ENCODE data around the gene MKRN1.
"Not testable (repeated sequence)": the region's sequence is repeated elsewhere in the genome, so short reads cannot be mapped to it uniquely, and the experiment has no call there.

Gene MKRN1

DNA sequence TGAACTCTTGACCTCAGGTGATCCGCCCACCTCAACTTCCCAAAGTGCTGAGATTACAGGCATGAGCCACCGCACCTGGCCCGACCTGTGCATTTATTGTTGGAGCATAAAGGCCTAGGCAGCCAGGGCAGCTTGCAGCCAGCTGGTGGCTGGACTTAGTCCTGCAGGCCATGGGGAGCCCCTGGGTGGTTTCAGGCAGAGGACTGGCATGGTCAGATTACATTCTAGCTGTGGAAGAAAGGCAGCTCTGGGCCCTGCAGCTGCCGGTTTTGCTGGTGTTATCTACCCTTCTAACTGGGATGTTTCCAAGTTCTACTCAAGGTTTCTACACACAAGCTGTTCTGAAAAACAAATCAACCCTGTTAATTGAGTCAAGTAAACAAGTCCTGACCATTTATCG lies 22.7 kb upstream of the MKRN1 start:
- TF ChIP-seq GATA1 (IDR thresholded peaks at IDR 0.05; ENCODE audit: low read depth, low read length): no peak
- TF ChIP-seq POLR2A (IDR thresholded peaks at IDR 0.05; ENCODE audit: low read length): no peak
- peak; percentile 77 to 89 for DNase-seq

DNA sequence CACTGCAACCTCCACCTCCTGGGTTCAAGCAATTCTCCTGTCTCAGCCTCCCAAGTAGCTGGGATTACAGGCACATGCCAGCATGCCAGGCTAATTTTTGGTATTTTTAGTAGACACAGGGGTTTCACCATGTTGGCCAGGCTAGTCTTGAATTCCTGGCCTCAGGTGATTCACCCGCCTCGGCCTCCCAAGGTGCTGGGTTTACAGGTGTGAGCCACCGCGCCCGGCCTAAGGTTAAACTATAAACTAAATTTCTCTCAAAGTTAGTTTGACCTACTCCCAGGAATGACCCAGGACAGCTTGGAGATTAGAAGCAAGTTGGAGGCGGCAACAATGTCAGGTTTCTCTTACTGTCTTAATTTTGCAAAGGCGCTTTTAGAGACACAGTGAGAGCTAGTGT lies 18.5 kb upstream of the MKRN1 start:
- DNase-seq: not testable (repeated sequence)

DNA sequence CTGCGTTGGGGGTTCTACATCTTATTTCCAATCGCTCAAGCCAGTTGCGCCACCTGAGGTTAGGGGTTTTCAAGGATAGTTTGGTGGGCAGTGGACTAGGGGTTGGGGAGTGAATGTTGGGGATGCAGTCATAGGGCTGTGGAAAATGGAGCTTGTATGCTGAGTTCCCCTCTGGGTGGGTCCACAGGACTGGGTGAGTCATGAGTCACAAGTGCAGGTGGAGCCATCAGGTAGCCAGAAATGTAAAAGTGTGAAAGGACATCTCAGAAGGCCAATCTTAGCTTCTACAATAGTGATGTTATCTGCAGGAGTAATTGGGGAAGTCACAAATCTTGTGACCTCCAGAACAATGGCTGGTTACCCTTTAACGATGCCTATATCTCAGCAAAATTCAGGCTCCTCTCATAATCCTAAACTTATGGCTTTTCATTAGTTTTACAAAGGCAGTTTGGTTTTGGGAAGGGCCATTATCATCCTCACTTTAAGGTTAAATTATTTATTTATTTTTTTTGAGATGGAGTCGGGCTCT lies 18.0 kb upstream of the MKRN1 start:
- no peak for DNase-seq
- TF ChIP-seq POLR2A (IDR thresholded peaks at IDR 0.05; ENCODE audit: low read length) (no peak), GATA1 (IDR thresholded peaks at IDR 0.05; ENCODE audit: low read depth, low read length) (no peak)

DNA sequence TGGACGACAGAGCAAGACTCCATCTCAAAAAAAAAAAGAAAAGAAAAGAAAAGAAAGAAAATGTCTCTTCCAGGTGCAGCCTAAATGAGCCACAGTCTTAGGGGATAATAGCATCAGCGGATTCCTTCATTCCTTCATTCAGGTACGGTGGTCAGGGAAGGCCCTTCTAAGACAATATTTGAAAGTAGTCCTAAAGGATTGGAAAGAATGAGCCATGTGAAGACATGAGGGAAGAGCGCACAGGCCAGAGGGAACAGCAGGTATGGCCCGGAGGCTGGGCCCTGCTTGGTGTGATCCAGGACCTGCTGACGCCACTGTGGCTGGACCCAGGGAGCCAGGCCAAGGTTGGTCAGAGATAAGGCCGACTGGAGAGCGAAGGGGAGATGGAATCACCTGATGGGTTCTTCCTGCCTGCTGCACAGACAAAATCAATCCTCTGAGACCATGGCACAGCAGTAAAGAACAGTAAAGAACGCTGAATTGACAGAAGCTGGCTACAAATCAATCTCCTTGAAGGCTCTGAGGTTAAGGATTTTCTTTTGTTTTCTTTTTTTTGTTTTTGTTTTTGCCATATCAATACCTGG lies 16.3 kb upstream of the MKRN1 start:
- no peak for TF ChIP-seq GATA1 (IDR thresholded peaks at IDR 0.05; ENCODE audit: low read depth, low read length)
- no peak for TF ChIP-seq POLR2A (IDR thresholded peaks at IDR 0.05; ENCODE audit: low read length)

DNA sequence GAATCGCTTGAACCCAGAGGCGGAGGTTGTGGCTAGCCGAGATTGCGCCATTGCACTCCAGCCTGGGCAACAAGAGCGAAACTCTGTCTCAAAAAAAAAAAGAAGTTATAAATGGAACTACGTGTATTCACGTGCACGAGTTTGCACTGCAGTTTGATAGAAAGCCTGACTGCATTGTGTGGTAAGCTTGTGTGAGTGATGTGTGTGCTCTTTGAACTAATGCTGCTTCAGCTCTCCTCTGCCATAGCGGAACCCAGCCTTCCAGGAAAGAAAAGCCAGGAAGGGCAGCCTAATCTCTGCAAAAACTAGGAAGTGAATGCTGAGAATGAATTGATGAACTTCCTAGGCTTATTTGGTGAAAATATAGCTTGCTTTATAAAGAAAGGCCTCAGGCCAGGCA lies 15.6 kb upstream of the MKRN1 start:
- TF ChIP-seq POLR2A (IDR thresholded peaks at IDR 0.05; ENCODE audit: low read length): no peak
- no peak for TF ChIP-seq GATA1 (IDR thresholded peaks at IDR 0.05; ENCODE audit: low read depth, low read length)

More for the DNA sequence above, 16.3 kb upstream of the MKRN1 start:
- no peak for DNase-seq

DNA sequence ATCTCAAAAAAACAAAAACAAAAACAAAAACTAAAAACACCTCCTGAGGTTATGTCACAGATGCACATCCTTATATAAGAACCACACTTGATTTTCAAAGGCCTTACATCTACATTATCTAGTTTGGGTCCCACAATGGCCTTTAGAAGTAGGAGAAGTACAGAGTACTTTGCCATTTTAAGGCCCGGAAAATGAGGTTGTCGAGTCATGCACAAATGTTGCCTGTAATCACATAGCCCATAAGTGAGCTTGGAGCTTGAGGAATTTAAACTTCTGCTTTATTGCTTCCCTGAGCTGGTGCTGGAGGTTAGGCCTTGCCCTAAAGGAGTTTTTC lies 9.7 kb upstream of the MKRN1 start:
- no peak for TF ChIP-seq GATA1 (IDR thresholded peaks at IDR 0.05; ENCODE audit: low read depth, low read length)
- no peak for TF ChIP-seq POLR2A (IDR thresholded peaks at IDR 0.05; ENCODE audit: low read length)
- peak; percentile 23 for DNase-seq

More for the DNA sequence above, 15.6 kb upstream of the MKRN1 start:
- no peak for DNase-seq

DNA sequence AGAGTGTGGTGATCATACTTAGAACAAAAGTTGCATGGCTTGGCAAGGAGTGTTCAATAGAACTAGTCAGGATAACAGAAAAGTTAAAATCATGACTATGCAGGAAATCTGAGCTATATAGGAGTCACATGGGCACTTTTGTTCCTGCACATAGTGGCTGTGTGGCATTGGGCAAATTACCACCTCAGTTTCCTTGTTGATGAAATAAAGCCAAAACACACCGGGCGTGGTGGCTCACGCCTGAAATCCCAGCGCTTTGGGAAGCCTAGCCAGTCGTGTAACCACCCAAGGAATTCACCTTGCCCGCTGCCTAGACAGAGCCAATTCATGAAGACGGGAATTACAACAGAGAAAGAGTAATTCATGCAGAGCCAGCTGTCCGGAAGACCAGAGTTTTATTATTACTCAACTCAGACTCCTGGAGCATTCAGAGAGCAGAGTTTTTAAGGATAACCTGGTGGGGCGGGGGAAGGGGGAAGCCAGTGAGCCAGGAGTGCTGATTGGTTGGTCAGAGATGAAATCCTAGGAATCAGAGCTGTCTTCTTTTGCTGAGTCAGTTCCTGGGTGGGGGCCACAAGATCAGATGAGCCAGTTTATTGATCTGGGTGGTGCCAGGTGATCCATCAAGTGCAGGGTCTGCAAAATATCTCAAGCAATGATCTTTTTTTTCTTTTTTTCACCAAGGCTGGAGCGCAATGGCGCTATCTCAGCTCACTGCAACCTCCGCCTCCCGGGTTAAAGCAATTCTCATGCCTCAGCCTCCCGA lies 6.4 kb upstream of the MKRN1 start:
- peak in 1 of 2 experiments; percentile 47 for DNase-seq
- no peak for TF ChIP-seq GATA1 (IDR thresholded peaks at IDR 0.05; ENCODE audit: low read depth, low read length)
- no peak for TF ChIP-seq POLR2A (IDR thresholded peaks at IDR 0.05; ENCODE audit: low read length)

DNA sequence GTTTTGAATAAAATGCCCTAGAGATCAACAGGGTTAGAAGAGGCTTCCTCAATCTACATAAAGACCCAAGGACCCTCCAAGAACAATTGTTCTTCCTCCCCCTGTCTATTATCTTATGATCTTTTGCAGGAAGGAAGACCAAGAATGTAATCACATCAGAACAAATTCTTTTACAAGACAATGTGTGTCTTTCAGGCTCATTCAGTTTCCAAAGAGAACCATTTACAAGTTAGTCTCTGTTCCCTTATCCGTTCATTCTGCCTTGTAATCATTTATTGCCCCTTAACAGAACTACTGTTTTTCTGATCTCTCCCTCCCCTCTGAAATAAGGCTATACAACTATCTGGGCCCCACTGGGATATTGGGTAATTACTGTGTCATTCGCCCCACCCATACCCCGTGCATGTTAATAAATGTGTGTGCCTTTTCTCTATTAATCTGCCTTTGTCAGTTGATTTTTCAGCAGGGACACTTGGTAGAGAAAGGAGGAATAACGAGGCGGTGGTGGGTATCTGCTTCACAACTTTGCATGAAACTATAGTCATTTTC lies 5.7 kb upstream of the MKRN1 start:
- no peak for TF ChIP-seq GATA1 (IDR thresholded peaks at IDR 0.05; ENCODE audit: low read depth, low read length)
- TF ChIP-seq POLR2A (IDR thresholded peaks at IDR 0.05; ENCODE audit: low read length): no peak
- peak; percentile 20 to 47 for DNase-seq

DNA sequence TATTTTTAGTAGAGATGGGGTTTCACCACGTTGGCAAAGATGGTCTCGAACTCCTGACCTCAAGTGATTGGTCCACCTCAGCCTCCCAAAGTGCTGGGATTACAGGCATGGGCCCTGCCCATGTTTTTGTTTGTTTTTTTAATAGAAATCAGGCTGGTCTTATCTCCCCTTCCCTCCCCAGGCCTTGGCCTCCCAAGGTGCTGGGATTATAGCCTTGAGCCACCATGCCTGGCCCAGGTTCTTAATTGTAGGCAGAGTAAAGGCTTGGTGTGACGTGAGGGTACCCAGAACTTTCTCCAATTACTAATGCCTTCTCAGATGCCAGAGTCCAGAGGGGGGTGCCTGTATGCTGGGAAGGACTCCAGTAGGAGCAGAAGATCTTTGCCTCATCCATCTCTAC lies 5.2 kb upstream of the MKRN1 start:
- DNase-seq: no peak
- TF ChIP-seq GATA1 (IDR thresholded peaks at IDR 0.05; ENCODE audit: low read depth, low read length) (no peak), POLR2A (IDR thresholded peaks at IDR 0.05; ENCODE audit: low read length) (no peak)

DNA sequence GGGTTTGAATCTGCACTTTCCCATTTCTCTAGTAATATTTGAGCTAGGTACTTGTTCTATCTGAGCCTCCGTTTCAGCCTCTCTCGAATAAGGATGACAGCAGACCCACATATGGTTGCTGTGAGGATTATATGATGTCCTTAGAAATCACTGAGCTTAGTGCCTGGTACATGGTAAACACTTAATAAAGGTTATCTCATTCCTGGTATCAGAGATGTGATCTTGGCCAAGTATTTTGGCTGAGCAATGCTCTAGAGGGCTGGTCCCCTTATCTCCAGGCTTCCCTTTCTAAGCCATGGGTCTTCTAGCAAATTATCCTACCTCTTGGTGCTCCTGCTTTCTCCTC lies 407 bp upstream of the MKRN1 start:
- DNase-seq: no peak
- TF ChIP-seq POLR2A (IDR thresholded peaks at IDR 0.05; ENCODE audit: low read length): no peak
- no peak for TF ChIP-seq GATA1 (IDR thresholded peaks at IDR 0.05; ENCODE audit: low read depth, low read length)

DNA sequence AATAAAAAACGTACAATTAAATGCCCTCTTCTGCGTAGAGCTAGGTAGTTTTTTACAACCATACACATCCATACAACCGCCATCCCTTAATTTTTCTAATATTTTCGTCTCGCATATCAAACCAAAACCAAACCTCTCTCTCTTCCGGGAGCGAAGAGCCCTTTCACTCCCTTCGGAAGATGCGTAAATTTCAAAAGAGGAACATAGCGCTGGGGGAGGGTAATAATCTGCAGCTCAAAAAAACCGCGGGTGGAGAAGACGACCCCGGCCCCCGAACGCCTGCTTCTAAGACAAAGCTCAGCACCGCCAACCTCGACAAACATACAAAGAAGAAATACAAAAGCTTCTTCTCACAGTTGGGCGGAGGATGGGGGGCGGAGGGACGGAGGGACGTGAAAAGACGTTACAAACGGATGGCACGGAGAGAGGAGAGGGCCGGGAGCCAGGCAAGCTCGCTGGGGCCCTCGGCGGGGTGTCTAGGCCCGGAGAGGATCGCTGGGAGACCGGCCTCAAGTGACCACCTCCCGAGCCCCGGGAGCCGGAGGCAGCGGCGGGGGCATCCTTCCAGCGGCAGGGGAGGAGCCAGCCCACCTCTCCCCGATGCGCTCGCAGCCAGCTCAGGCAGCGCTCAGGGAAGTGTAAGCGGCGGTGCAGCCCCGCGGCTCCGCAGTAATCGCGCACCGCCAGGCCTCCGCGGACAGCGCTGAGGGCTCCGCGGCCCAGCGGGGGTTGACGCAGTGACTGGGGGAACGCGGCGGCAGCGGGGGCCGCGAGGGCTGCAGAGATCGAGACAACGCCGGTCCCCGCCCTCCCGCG lies 851 bp downstream of the MKRN1 start:
- peak; percentile 74 to 80 for DNase-seq
- TF ChIP-seq POLR2A (IDR thresholded peaks at IDR 0.05; ENCODE audit: low read length) (no peak), GATA1 (IDR thresholded peaks at IDR 0.05; ENCODE audit: low read depth, low read length) (no peak)

DNA sequence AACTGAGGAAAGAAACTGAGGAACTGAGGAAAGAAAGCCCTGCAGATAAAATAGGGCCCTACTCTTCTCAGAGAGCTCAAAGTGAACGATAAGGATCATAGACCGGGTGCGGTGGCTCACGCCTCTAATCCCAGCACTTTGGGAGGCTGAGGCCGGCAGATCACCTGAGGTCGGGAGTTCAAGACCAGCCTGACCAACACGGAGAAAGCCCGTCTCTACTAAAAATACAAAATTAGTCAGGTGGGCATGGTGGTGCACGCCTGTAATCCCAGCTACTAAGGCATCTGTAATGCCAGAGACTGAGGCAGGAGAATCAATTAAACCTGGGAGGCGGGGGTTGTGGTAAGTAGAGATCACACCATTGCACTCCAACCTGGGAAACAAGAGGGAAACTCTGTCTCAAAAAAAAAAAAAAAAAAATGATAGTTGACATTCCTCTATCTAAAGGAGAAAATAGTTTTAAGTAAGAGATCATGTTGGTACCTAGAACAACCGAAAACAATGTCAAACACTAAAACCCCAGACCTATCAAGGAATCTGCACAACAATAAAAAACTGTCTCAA lies 2.5 kb downstream of the MKRN1 start:
- TF ChIP-seq GATA1 (IDR thresholded peaks at IDR 0.05; ENCODE audit: low read depth, low read length): no peak
- no peak for TF ChIP-seq POLR2A (IDR thresholded peaks at IDR 0.05; ENCODE audit: low read length)

DNA sequence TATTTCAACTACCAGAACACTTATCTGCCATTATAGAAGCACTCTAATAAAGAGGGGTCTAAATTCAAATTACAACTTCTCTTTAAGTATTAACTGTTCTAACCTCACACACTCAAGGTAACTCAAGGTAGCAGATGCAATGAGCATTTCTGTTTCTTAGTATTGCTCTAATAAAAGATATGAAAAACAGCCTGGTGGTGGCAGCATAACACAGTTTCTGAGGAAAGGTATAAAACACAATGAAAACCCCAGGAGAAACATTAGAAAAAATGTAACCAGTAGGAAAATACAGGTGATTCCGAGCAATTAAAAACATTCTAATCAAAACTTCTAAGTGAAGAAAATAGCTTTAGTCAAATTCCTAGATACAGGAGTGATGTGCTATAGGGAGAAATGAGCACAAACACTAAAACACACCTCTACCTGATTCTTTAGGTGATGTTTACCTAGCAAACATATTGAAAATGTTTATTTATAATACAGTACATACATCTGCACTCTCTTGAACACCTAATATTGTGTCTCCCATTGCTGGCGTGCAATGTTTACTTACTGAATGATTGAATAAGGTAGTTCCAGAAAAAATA lies 3.5 kb downstream of the MKRN1 start:
- DNase-seq: peak; percentile 63 to 79
- TF ChIP-seq GATA1 (IDR thresholded peaks at IDR 0.05; ENCODE audit: low read depth, low read length) (no peak), POLR2A (IDR thresholded peaks at IDR 0.05; ENCODE audit: low read length) (no peak)

More for the DNA sequence above, 2.5 kb downstream of the MKRN1 start:
- no peak for DNase-seq

Measured in erythroblast (primary cell).